HG02970 (cell line): ENCODE data around the gene RASGRF1.

Experiments used
- ATAC-seq: cut with Tn5 transposase; IDR thresholded peaks from one replicate; pipeline ENCODE4 v1.9.1; 2021; ENCODE audit warnings: mild to moderate bottlenecking, moderate library complexity, moderate number of reproducible peaks; ENCODE audit not compliant: unreplicated experiment, low FRiP score

Gene RASGRF1

GRCh38 chr15:79099692-79100091, 9.1 kb upstream of the RASGRF1 start:
- no peak for ATAC-seq

DNA sequence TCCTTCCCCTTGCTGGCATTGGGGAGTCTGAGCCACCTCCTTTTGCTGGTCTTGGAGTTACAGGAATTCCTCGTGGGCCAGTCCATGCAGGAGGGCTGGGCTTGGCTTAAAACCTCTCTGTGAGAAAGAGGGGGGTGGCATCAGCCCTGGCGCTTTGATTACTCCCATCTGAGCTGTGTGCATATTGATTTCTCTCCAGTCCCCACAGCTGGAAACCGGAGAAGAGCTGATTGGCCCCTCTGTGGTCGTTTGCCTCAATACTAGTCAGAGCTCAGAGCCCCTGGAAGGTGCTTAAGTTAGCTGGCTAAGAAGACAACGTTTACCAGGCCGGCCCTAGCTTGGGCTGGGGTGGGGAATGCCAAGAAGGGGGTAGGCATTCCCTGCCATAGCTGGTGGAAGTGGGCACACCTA, 4.0 kb upstream of the RASGRF1 start:
- no peak for ATAC-seq

GRCh38 chr15:79093352-79093935, 2.9 kb upstream of the RASGRF1 start:
- no peak for ATAC-seq

- no peak for ATAC-seq
Observed at GRCh38 chr15:79092382-79092781, 1.8 kb upstream of the RASGRF1 start.

DNA sequence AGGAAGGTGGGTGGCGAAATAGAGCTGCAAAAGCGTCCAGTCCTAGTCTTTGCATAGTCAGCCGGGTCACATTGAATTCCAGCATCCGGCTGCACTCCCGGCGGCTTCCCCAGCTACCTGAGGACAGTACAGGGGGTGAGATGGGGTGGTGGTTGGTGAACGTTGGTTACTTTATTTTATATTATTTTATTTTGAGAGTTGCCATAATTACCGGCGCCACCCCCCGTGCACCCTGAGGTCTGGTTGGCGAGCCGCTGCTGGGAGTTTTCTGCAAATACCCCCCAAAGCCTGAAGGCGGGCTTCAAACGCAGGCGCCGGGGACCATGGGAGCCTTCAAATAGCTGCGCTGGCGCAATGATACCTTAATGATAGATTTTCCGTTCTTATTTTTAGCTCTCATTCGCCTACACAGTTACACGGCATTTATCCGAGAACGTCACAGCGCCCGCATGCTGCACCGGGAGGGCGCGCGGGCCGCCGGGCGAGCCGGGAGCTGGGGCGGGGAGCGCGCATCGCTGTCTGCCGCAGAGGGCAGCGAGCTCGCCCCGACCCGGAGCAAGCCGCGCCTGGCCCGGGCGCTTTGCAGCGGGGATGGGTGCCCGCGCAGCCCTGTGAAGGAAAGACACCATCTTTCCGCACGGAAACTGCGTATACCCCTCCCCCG, 756 bp upstream of the RASGRF1 start:
- no peak for ATAC-seq

DNA sequence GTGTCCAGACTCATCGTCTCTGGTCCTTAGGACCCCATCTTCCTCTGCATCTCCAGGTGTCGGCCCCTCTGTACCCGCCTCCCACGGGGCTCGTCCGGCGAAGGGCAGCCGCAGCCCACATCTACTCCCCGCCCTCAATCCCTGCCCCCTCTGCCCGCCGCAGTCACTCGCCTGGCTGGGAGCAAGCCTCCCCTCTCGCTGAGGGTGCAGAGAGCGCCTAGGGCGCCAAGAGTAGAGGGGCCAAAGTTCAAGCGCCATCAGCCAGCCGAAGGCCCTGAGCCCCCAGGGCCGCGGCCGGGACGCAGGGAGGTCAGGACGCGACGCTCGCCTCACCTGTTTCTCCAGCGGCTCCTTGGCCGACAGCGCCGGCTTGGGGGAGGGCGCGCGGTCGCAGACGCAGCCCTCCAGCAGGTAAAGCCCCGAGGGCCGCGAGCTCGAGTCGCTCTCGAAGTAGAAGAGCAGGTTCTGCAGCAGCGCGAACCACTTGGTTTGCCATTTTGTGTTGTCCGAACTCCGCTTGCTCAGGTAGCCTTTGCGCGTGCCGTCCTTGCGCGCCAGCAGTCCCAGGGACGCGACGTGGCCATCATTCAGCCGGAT, 592 bp downstream of the RASGRF1 start:
- no peak for ATAC-seq

DNA sequence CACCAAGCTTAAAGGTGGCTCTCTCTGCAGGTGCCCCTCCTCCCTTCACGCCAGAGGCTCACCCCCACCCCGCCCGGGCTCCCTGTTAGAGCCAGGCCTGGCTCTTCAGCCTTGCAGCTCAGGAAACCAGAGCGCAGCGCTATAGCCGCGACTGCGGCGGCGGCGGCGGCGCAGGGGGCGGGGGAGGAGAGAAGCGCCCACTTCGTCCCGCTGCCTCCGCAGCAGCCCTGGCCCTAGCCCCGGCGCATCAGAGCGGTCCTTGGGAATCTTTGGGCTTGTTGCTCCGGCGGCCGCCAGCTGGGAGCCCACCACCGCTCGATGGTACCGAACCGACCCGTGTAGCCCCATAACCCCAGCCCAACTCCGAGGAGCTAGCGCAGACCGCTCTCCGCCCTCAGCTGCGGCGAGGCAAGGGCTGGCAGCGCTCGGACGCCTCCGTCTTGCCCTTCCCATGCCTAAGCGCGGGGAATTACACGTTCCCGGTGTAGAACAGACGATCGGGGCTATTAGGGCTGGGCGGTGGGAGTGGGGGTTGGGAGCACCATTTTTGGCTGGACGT, 1.2 kb downstream of the RASGRF1 start:
- no peak for ATAC-seq

GRCh38 chr15:79088426-79089205, 2.0 kb downstream of the RASGRF1 start:
- no peak for ATAC-seq

DNA sequence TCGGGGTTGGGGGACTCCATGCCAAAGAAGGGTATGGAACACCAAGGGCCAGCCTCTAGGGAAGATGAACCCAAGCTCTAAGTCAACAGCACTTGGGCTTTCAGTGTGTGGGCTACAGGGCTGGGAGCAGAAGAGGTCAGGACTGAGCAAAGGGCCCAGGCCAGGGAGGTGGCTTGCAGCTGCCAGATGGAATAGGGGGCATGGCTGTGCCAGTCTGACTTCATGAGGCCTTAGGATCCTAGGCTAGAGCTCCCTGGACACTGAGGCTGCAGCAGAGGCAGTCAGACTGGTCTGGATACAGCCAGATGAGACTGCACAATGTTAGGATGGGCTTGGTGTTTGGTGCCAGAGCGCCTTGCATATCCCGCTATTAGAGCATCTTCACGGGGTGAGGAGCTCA, 3.8 kb downstream of the RASGRF1 start:
- ATAC-seq = no peak

DNA sequence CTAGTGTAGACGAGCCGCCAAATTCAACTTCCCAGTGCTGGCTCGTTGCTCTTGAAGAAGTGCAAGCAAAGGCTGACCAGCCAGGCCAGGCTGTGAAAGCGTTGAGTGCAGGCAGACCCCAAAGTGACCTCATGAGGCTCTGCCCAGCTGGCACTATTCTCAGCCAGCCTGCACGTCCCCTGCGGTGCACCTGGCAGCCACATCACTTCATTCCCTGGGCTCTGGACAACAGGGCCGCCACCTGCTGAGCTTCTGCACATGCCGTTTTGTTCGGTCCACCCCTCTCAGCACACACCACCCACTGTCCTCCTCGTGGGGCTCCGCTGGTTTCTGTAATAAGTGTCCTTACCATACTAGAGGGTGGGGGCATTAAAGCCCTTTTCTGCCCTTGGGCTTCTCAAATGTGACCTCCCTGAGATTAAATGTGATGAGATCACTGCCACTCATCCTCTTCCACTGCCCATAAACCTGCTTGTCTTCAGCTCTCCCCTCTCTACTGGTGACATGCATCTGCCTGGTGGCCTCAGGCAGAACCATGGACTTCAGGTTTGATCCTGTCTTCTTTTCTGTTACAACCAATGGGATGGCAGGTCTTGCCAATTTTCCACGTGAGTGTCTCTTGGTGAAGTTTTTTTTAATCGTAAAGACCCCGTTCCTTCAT, 6.1 kb downstream of the RASGRF1 start:
- ATAC-seq = no peak

GRCh38 chr15:79083154-79083553, 7.4 kb downstream of the RASGRF1 start:
- ATAC-seq = no peak

- ATAC-seq = no peak
Observed at GRCh38 chr15:79082363-79083070, 8.1 kb downstream of the RASGRF1 start.

GRCh38 chr15:79078763-79079410, 11.7 kb downstream of the RASGRF1 start:
- ATAC-seq = no peak

DNA sequence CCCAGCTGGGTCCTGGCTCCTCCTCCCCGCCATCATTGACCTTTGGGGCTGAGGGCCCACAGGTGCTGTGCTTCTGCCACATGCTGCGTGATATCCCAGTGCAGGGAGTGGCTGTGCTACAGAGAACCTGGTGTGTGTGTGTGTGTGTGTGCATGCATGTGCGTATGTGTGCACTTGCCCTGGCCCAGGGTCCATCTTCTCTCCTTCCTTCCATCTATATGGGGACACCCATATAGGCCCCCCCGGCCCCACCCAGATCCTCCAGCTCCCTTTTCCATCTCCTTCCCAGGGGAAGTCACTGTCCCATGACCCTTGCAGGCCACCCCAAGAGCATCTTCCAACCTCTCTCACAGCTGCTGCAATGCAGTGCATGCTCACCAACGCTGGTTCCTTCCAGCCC, 12.6 kb downstream of the RASGRF1 start:
- ATAC-seq = no peak

DNA sequence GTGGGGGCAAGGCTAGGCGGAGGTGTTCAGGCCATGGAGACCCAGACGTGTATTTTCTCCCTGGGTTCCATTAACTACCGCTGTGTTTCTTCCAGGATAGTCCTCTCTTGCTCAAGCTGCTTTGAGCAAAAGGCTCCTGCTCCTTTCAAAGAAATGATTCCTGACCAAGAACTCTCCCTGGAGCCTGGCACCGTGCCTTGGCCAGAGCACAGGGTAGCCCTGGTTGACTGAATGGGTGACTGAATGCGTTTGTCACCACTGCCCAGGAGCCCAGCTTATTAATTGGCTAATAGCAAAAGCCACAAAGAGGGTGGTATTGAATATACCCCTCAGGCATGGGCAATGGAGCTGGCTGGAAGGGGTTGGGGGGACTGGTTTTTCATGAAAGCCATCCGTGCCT, 13.9 kb downstream of the RASGRF1 start:
- no peak for ATAC-seq

DNA sequence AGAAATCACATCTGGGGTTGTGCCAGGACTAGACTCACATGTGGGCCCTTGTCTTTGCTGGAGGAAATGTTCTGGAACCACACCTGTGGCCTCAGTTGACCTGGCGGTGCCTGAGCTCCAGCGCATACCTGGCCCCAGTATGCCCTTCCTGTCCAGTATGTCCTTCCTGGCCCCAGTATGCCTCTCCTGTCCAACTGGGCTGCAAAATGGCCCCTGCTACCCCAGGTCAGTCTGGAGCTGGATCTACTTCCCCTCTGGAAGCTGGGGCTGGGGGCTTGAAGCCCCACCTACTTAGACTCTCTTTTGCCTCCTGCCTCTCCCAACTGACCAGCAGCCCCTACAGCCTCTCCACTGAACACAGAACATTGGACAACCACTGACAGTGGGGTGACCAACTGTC, 15.3 kb downstream of the RASGRF1 start:
- ATAC-seq = no peak

GRCh38 chr15:79073336-79073735, 17.2 kb downstream of the RASGRF1 start:
- no peak for ATAC-seq

DNA sequence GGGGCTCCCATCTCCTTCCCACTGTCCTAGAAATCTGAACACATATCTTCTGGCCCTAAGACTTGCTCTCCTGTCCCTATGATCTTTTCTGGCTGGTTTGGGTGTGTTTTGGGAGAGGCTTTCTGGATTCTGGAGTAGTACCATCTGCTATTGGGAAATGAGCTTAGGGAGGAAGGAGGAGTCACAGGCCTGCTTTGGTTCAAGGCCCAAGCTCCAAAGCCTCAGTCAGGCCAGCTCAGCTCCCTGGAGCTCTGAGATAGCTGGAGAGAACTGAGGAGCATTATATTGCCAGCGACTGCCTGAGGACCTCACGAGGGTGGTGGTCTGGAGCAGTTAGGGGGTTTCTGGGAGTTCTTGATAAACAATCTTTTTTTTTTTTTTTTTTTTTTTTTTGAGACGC, 18.7 kb downstream of the RASGRF1 start:
- ATAC-seq = no peak

DNA sequence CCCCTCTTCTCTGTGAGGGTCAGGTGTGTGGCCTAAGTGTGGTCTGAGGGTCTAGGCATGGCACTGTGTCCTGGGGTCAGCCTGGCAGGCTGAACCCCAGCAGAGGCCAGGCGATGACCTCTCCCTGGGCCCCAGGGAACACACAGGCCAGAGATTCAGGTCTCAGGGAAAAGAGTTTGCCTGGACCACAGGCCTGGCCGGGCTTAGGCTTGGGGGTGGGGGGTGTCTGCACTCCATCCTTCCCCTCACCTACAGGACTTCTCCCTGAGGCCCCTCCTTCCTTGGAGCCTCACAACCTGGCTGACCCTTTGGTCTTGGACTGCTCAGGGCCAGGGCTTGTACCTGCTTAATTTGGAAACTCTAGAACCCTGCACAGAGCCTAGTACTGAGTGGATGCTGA, 21.8 kb downstream of the RASGRF1 start:
- no peak for ATAC-seq
